GM21576 (cell line): Measurements from ENCODE around the gene LLPH.

Experiments used
- ATAC-seq: cut with Tn5 transposase; IDR thresholded peaks from one replicate; pipeline ENCODE4 v1.9.1; 2021; ENCODE audit warnings: mild to moderate bottlenecking, moderate library complexity; ENCODE audit not compliant: unreplicated experiment

The LLPH gene

GRCh38 chr12:66143868-66144267 lies 13.3 kb upstream of the LLPH start:
- no peak for ATAC-seq

- no peak for ATAC-seq
Measured at GRCh38 chr12:66142826-66143225, 12.3 kb upstream of the LLPH start.

- no peak for ATAC-seq
Measured at GRCh38 chr12:66141299-66141698, 10.7 kb upstream of the LLPH start.

- ATAC-seq, result no peak
Measured at GRCh38 chr12:66140731-66141130, 10.2 kb upstream of the LLPH start.

GRCh38 chr12:66139328-66139727 lies 8.8 kb upstream of the LLPH start:
- no peak for ATAC-seq

- no peak for ATAC-seq
Measured at GRCh38 chr12:66137937-66138336, 7.4 kb upstream of the LLPH start.

- ATAC-seq, result no peak
Measured at GRCh38 chr12:66132408-66132807, 1.9 kb upstream of the LLPH start.

- ATAC-seq, result no peak
Measured at GRCh38 chr12:66131067-66131688, 628 bp upstream of the LLPH start.

- ATAC-seq, result peak; percentile 10
Measured at GRCh38 chr12:66129934-66130266, 650 bp downstream of the LLPH start.

- ATAC-seq, result no peak
Measured at GRCh38 chr12:66127650-66128049, 2.9 kb downstream of the LLPH start.

GRCh38 chr12:66120477-66120876 lies 10.1 kb downstream of the LLPH start:
- no peak for ATAC-seq

- peak; percentile 67 for ATAC-seq
Measured at GRCh38 chr12:66119870-66120241, 10.7 kb downstream of the LLPH start.

GRCh38 chr12:66119229-66119869 lies 11.2 kb downstream of the LLPH start:
- no peak for ATAC-seq

- ATAC-seq, result no peak
Measured at GRCh38 chr12:66118240-66118891, 12.2 kb downstream of the LLPH start.

GRCh38 chr12:66117242-66117641 lies 13.3 kb downstream of the LLPH start:
- ATAC-seq, result no peak

- ATAC-seq, result no peak
Measured at GRCh38 chr12:66115071-66115600, 15.4 kb downstream of the LLPH start.

- no peak for ATAC-seq
Measured at GRCh38 chr12:66113471-66113870, 17.1 kb downstream of the LLPH start.

GRCh38 chr12:66111605-66112004 lies 18.9 kb downstream of the LLPH start:
- no peak for ATAC-seq

GRCh38 chr12:66109056-66109455 lies 21.5 kb downstream of the LLPH start:
- ATAC-seq, result no peak

- no peak for ATAC-seq
Measured at GRCh38 chr12:66108386-66108785, 22.2 kb downstream of the LLPH start.

GRCh38 chr12:66107451-66107915 lies 23.1 kb downstream of the LLPH start:
- ATAC-seq, result peak; percentile 97
